ENCODE data around the gene BICDL2.
"Not testable (repeated sequence)": the region's sequence is repeated elsewhere in the genome, so short reads cannot be mapped to it uniquely, and the experiment has no call there.

The BICDL2 gene

GRCh38 chr16:3057181-3058138, 20.7 kb upstream of the BICDL2 start:
- H3K27ac ChIP-seq (ENCODE audit: insufficient read depth, low read depth, low read length, poor library complexity, severe bottlenecking) = no peak overlapping the region
- H3K36me3 ChIP-seq (ENCODE audit: control insufficient read depth, insufficient read depth, low read length) = no peaks in the 10 kb centered on the region
- H3K27me3 ChIP-seq (ENCODE audit: control insufficient read depth, insufficient read depth, low read length, poor library complexity, severe bottlenecking) = peaks cover 22% of the 10 kb centered on the region
- H3K9me3 ChIP-seq (ENCODE audit: control insufficient read depth, low read length) = no peaks in the 10 kb centered on the region
- peaks cover 6% of the 10 kb centered on the region for H3K4me1 ChIP-seq (ENCODE audit: control insufficient read depth, insufficient read depth, low read length)
- H3K4me3 ChIP-seq (ENCODE audit: insufficient read depth, low read depth, low read length) = peak overlapping the region; percentile 76
- 91 to 93% methylated on average over 22 of the region's 22 CpGs for WGBS, 2 experiments

- WGBS, 2 experiments = 90 to 92% methylated on average over 19 of the region's 19 CpGs
- Histone ChIP-seq H3K4me1 (ENCODE audit: control insufficient read depth, insufficient read depth, low read length) (peaks cover 6% of the 10 kb centered on the region), H3K4me3 (ENCODE audit: insufficient read depth, low read depth, low read length) (no peak overlapping the region), H3K36me3 (ENCODE audit: control insufficient read depth, insufficient read depth, low read length) (no peaks in the 10 kb centered on the region), H3K27me3 (ENCODE audit: control insufficient read depth, insufficient read depth, low read length, poor library complexity, severe bottlenecking) (peaks cover 22% of the 10 kb centered on the region), H3K27ac (ENCODE audit: insufficient read depth, low read depth, low read length, poor library complexity, severe bottlenecking) (no peak overlapping the region), H3K9me3 (ENCODE audit: control insufficient read depth, low read length) (no peaks in the 10 kb centered on the region)
These were observed 19.8 kb upstream of the BICDL2 start for GRCh38 chr16:3056336-3057180.

GRCh38 chr16:3055734-3056115, 19.0 kb upstream of the BICDL2 start:
- peaks cover 21% of the 10 kb centered on the region for H3K27me3 ChIP-seq (ENCODE audit: control insufficient read depth, insufficient read depth, low read length, poor library complexity, severe bottlenecking)
- not testable (repeated sequence) for H3K4me3 ChIP-seq (ENCODE audit: insufficient read depth, low read depth, low read length); H3K27ac ChIP-seq (ENCODE audit: insufficient read depth, low read depth, low read length, poor library complexity, severe bottlenecking); H3K9me3 ChIP-seq (ENCODE audit: control insufficient read depth, low read length); H3K4me1 ChIP-seq (ENCODE audit: control insufficient read depth, insufficient read depth, low read length); H3K36me3 ChIP-seq (ENCODE audit: control insufficient read depth, insufficient read depth, low read length)
- 53 to 64% methylated on average over 9 of the region's 9 CpGs for WGBS, 2 experiments

GRCh38 chr16:3054965-3055733, 18.4 kb upstream of the BICDL2 start:
- Histone ChIP-seq H3K27ac (ENCODE audit: insufficient read depth, low read depth, low read length, poor library complexity, severe bottlenecking) (no peak overlapping the region), H3K4me1 (ENCODE audit: control insufficient read depth, insufficient read depth, low read length) (peaks cover 6% of the 10 kb centered on the region), H3K36me3 (ENCODE audit: control insufficient read depth, insufficient read depth, low read length) (no peaks in the 10 kb centered on the region), H3K9me3 (ENCODE audit: control insufficient read depth, low read length) (no peaks in the 10 kb centered on the region), H3K27me3 (ENCODE audit: control insufficient read depth, insufficient read depth, low read length, poor library complexity, severe bottlenecking) (peaks cover 15% of the 10 kb centered on the region), H3K4me3 (ENCODE audit: insufficient read depth, low read depth, low read length) (no peak overlapping the region)
- whole genome bisulfite sequencing, 2 experiments = 87 to 88% methylated on average over 17 of the region's 17 CpGs

GRCh38 chr16:3053330-3053710, 16.6 kb upstream of the BICDL2 start:
- 79 to 80% methylated on average over 7 to 9 of the region's 13 CpGs for WGBS, 2 experiments
- not testable (repeated sequence) for H3K4me1 ChIP-seq (ENCODE audit: control insufficient read depth, insufficient read depth, low read length); H3K27ac ChIP-seq (ENCODE audit: insufficient read depth, low read depth, low read length, poor library complexity, severe bottlenecking); H3K9me3 ChIP-seq (ENCODE audit: control insufficient read depth, low read length); H3K4me3 ChIP-seq (ENCODE audit: insufficient read depth, low read depth, low read length); H3K36me3 ChIP-seq (ENCODE audit: control insufficient read depth, insufficient read depth, low read length)
- peaks cover 19% of the 10 kb centered on the region for H3K27me3 ChIP-seq (ENCODE audit: control insufficient read depth, insufficient read depth, low read length, poor library complexity, severe bottlenecking)

GRCh38 chr16:3052571-3053329, 16.0 kb upstream of the BICDL2 start:
- not testable (repeated sequence) for H3K4me3 ChIP-seq (ENCODE audit: insufficient read depth, low read depth, low read length); H3K36me3 ChIP-seq (ENCODE audit: control insufficient read depth, insufficient read depth, low read length); H3K9me3 ChIP-seq (ENCODE audit: control insufficient read depth, low read length); H3K4me1 ChIP-seq (ENCODE audit: control insufficient read depth, insufficient read depth, low read length); H3K27ac ChIP-seq (ENCODE audit: insufficient read depth, low read depth, low read length, poor library complexity, severe bottlenecking)
- 83 to 90% methylated on average over 10 of the region's 12 CpGs for WGBS, 2 experiments
- peaks cover 19% of the 10 kb centered on the region for H3K27me3 ChIP-seq (ENCODE audit: control insufficient read depth, insufficient read depth, low read length, poor library complexity, severe bottlenecking)

- Histone ChIP-seq H3K27ac (ENCODE audit: insufficient read depth, low read depth, low read length, poor library complexity, severe bottlenecking) (no peak overlapping the region), H3K4me3 (ENCODE audit: insufficient read depth, low read depth, low read length) (no peak overlapping the region), H3K36me3 (ENCODE audit: control insufficient read depth, insufficient read depth, low read length) (no peaks in the 10 kb centered on the region), H3K4me1 (ENCODE audit: control insufficient read depth, insufficient read depth, low read length) (no peaks in the 10 kb centered on the region), H3K27me3 (ENCODE audit: control insufficient read depth, insufficient read depth, low read length, poor library complexity, severe bottlenecking) (peaks cover 27% of the 10 kb centered on the region), H3K9me3 (ENCODE audit: control insufficient read depth, low read length) (no peaks in the 10 kb centered on the region)
- WGBS, 2 experiments = 83 to 90% methylated on average over 9 of the region's 9 CpGs
These were observed 14.8 kb upstream of the BICDL2 start for GRCh38 chr16:3051494-3051893.

GRCh38 chr16:3051009-3051408, 14.3 kb upstream of the BICDL2 start:
- Histone ChIP-seq H3K4me3 (ENCODE audit: insufficient read depth, low read depth, low read length) (no peak overlapping the region), H3K9me3 (ENCODE audit: control insufficient read depth, low read length) (no peaks in the 10 kb centered on the region), H3K27me3 (ENCODE audit: control insufficient read depth, insufficient read depth, low read length, poor library complexity, severe bottlenecking) (peaks cover 32% of the 10 kb centered on the region), H3K36me3 (ENCODE audit: control insufficient read depth, insufficient read depth, low read length) (no peaks in the 10 kb centered on the region), H3K4me1 (ENCODE audit: control insufficient read depth, insufficient read depth, low read length) (no peaks in the 10 kb centered on the region), H3K27ac (ENCODE audit: insufficient read depth, low read depth, low read length, poor library complexity, severe bottlenecking) (no peak overlapping the region)
- WGBS, 2 experiments = 86 to 89% methylated on average over 4 of the region's 4 CpGs

GRCh38 chr16:3050487-3050886, 13.7 kb upstream of the BICDL2 start:
- no peak overlapping the region for H3K27ac ChIP-seq (ENCODE audit: insufficient read depth, low read depth, low read length, poor library complexity, severe bottlenecking)
- H3K36me3 ChIP-seq (ENCODE audit: control insufficient read depth, insufficient read depth, low read length) = no peaks in the 10 kb centered on the region
- no peaks in the 10 kb centered on the region for H3K4me1 ChIP-seq (ENCODE audit: control insufficient read depth, insufficient read depth, low read length)
- no peak overlapping the region for H3K4me3 ChIP-seq (ENCODE audit: insufficient read depth, low read depth, low read length)
- WGBS, 2 experiments = 93 to 95% methylated on average over 5 of the region's 5 CpGs
- H3K27me3 ChIP-seq (ENCODE audit: control insufficient read depth, insufficient read depth, low read length, poor library complexity, severe bottlenecking) = peaks cover 37% of the 10 kb centered on the region
- no peaks in the 10 kb centered on the region for H3K9me3 ChIP-seq (ENCODE audit: control insufficient read depth, low read length)
